SK-N-MC (cell line): ENCODE measurements around the gene PPP1R3E.

Experiments used
- EZH2 ChIP-seq: fragments of 200-600 bp; sonication (generic); IDR thresholded peaks from one replicate; pipeline ENCODE4 v1.6.1; 2017; ENCODE audit warnings: antibody characterized with exemption
- POLR2AphosphoS5 ChIP-seq: IDR thresholded peaks from 2 replicates; pipeline ENCODE4 v1.6.1; 2012; ENCODE audit warnings: mild to moderate bottlenecking, low read depth, low read length, borderline replicate concordance

- no peak for TF ChIP-seq POLR2AphosphoS5
- no peak for TF ChIP-seq EZH2
These were observed 33.0 kb upstream of the PPP1R3E start for GRCh38 chr14:23335623-23336022.
